Urinary bladder (tissue), 4 donors: ENCODE results near the gene NUDT4. TPM values are rescaled to one million over a fixed set of nuclear protein-coding genes. Genes with fewer than 3 reads are reported as not detected.

Source experiments
- DNase-seq: peaks from one replicate; pipeline ENCODE4 v3.0.0-alpha.2; 2015; ENCODE audit errors: extremely low spot score
- H3K27ac ChIP-seq: one replicate; pipeline ENCODE4 v1.5.1; 2013; ENCODE audit warnings: low read depth, mild to moderate bottlenecking, moderate library complexity
- H3K36me3 ChIP-seq: one replicate; pipeline ENCODE4 v1.6.1; 2013; ENCODE audit warnings: mild to moderate bottlenecking, moderate library complexity; ENCODE audit not compliant: insufficient read depth
- H3K4me1 ChIP-seq: one replicate; pipeline ENCODE4 v1.6.1; 2013; ENCODE audit warnings: mild to moderate bottlenecking, moderate library complexity; ENCODE audit not compliant: insufficient read depth
- H3K4me3 ChIP-seq: one replicate; pipeline ENCODE4 v1.5.1; 2013; ENCODE audit warnings: low read depth, low read length
- WGBS: extraction: QIAGEN DNeasy Blood & Tissue Kit; methylation state at CpG from one replicate; pipeline ENCODE4 v1.1.7; 2013; 5-methylcytosine and 5-hydroxymethylcytosine counted together
- polyA plus RNA-seq: library from polyadenylated mRNA; stranded (reverse); fragments of 200-250 nt; gene quantifications from one replicate; pipeline ENCODE4 v1.2.3, GENCODE V29; 2013
- total RNA-seq: library from RNA; depleted of rRNA; stranded (reverse); fragments of >200 nt; gene quantifications from one replicate; pipeline ENCODE4 v1.2.3, GENCODE V29; 2014
- donor health status: healthy with polysubstance abuse.
- donor health status: healthy.

Gene NUDT4
- 103 TPM for total RNA-seq
- polyA plus RNA-seq = 46.4 TPM

- no peaks in the 10 kb centered on the region for H3K36me3 ChIP-seq
- peak within 1 kb of the TSS; percentile 98 for H3K4me3 ChIP-seq
- 1% methylated on average over 63 of the region's 79 CpGs for WGBS
- no peaks in the 10 kb centered on the region for H3K4me1 ChIP-seq
- peak; percentile 88 for DNase-seq
- peak within 1 kb of the TSS; percentile 94 for H3K27ac ChIP-seq
Observed at GRCh38 chr12:93377252-93378195, at the start of gene NUDT4. Gene NUDT4, plus strand, starts transcription at chr12:93377925. Its CDS starts 398 bp downstream, at chr12:93378323.

GRCh38 chr12:93333054-93333453 is 44.7 kb upstream of the NUDT4 start:
- 92% methylated on average over 3 of the region's 3 CpGs for WGBS
- Histone ChIP-seq H3K4me3 (no peak overlapping the region), H3K27ac (no peak overlapping the region), H3K36me3 (no peaks in the 10 kb centered on the region), H3K4me1 (no peaks in the 10 kb centered on the region)
- DNase-seq = no peak

- no peak for DNase-seq
- Histone ChIP-seq H3K27ac (no peak overlapping the region), H3K4me3 (no peak overlapping the region), H3K4me1 (no peaks in the 10 kb centered on the region), H3K36me3 (no peaks in the 10 kb centered on the region)
- 97% methylated on average over 3 of the region's 3 CpGs for WGBS
Observed at GRCh38 chr12:93333828-93334227, 43.9 kb upstream of the NUDT4 start.

DNA sequence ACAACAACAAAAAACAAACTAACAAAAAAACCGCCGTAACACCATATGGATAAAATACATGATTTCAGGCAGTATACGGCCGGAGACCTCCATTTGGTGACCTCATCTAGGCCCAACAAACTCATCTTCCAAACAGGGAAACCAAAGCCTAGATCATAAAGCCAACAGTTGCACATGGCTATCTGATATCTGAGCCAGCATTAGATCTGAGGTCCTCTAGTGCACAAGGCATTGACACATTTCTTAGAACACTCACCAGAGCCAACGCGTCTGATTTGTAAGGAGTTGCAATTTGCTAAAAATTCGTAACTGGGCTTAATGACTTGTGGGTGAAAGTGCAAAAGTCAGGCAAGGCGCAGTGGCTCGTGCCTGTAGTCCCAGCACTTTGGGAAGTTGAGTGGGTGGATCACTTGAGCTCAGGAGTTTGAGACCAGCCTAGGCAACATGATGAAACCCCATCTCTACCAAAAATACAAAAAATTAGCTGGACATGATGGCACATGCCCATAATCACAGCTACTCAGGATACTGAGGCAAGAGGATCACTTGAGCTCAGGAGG is 42.0 kb upstream of the NUDT4 start:
- H3K36me3 ChIP-seq = no peaks in the 10 kb centered on the region
- DNase-seq = no peak
- H3K4me3 ChIP-seq = no peak overlapping the region
- H3K27ac ChIP-seq = no peak overlapping the region
- no peaks in the 10 kb centered on the region for H3K4me1 ChIP-seq
- 92% methylated on average over 9 of the region's 9 CpGs for WGBS

DNA sequence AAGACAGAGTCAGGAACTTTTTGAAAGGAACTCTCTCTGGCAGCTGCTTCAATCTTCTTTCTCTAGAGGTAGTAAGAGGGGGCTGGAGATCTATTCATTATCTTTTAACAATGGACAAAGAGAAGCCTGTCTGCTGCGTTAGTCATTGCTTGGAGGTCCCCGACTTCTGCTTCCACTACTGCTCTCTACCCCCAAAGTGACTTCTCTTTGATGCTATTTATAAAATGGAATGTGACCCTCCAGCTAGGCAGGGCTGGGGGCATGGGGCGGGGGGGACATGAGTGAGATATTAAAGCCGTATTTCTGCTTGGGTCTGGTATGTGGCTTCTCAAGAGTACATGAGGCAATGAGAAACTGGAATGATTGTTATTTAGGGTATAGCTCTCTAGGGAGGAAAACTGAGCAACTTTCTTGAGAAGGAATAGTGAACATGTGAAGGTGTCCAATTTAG is 41.4 kb upstream of the NUDT4 start:
- H3K27ac ChIP-seq = no peak overlapping the region
- H3K4me1 ChIP-seq = no peaks in the 10 kb centered on the region
- no peak for DNase-seq
- H3K36me3 ChIP-seq = no peaks in the 10 kb centered on the region
- WGBS = 43% methylated on average over 4 of the region's 4 CpGs
- no peak overlapping the region for H3K4me3 ChIP-seq

DNA sequence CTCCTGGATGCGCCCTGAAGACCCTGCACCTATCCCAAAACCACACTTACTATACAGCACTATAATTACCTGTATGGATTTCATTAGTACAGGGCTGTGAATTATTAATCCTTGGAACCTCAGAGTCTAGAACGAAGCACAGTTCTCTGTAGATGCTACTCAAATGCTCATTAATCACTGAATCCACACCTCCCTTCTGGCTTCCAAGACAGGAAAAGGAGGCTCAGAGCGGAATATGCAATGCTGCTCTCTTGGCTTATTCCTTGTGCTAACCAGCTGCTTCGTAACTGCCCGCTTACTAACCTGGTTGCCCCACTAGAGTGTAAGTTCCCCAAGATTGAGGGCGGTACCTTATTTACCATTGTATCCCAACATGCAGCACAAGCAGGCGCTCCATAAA is 39.1 kb upstream of the NUDT4 start:
- 97% methylated on average over 7 of the region's 7 CpGs for WGBS

DNA sequence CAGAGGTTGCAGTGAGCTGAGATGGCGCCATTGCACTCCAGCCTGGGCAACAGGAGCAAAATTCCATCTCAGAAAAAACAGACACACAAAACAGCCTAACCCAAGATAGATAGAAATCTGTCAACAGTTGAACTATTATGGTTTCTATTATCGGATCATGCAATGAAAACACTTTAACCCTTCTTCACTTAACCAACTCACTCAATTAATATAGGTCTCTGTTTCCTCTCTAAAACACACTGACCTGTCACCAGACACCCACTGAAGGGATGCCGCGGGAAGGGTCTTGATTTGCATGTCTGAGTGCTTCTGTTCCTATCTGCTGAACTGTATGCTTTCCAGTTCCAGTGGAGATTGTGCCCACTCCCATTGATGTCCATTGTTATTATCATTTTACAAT is 38.0 kb upstream of the NUDT4 start:
- no peak overlapping the region for H3K4me3 ChIP-seq
- H3K4me1 ChIP-seq = no peaks in the 10 kb centered on the region
- no peak overlapping the region for H3K27ac ChIP-seq
- WGBS = 76% methylated on average over 4 of the region's 4 CpGs
- H3K36me3 ChIP-seq = no peaks in the 10 kb centered on the region
- no peak for DNase-seq

More for the DNA sequence above, 39.1 kb upstream of the NUDT4 start:
- Histone ChIP-seq H3K27ac (no peak overlapping the region), H3K4me3 (no peak overlapping the region), H3K4me1 (no peaks in the 10 kb centered on the region), H3K36me3 (no peaks in the 10 kb centered on the region)
- DNase-seq = no peak

GRCh38 chr12:93341409-93342049 is 36.2 kb upstream of the NUDT4 start:
- WGBS = 41% methylated on average over 3 of the region's 3 CpGs
- Histone ChIP-seq H3K4me1 (no peaks in the 10 kb centered on the region), H3K36me3 (no peaks in the 10 kb centered on the region), H3K27ac (no peak overlapping the region), H3K4me3 (no peak overlapping the region)
- DNase-seq = no peak

- H3K4me1 ChIP-seq = no peaks in the 10 kb centered on the region
- 65% methylated on average over 8 of the region's 8 CpGs for WGBS
- DNase-seq = no peak
- H3K27ac ChIP-seq = no peak overlapping the region
- H3K4me3 ChIP-seq = no peak overlapping the region
- no peaks in the 10 kb centered on the region for H3K36me3 ChIP-seq
Observed at GRCh38 chr12:93347054-93347785, 30.5 kb upstream of the NUDT4 start.

DNA sequence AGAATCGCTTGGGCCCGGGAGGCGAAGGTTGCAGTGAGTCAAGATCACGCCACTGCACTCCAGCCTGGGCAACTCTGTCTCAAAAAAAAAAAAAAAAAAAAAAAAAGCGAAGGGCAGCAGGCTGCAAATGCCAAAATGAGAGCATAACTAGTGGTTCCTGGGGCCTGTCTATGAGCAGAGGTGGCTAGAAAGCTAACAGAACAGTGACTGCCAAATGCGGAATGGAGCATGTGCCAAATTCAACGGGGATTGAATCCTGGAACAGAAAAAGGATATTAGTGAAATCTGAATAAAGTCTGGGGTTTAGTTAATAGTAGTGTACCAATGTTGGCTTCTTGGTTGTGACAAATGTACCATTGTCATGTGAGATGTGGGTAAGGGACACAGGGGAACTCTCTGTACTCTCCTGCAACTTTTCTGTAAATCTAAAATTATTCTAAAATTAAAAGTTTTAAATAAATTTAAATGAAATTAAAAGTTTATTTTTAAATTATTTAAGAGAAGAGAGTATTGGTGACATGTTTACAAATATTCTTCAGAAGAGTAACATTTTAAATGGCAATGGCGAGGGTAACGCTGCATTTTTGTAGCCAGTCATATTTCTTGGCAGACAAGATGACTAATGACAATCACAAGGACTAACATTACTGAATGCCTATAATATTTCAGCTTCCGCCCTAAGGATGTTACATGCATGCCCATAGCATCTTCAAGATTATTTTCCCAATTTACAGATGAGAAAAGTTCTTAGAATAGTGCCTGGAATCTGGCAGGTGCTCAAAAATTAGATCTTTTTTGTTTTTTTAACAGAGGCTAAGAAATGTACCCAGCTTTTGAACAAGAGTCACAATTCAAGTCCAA is 28.9 kb upstream of the NUDT4 start:
- 84% methylated on average over 10 of the region's 10 CpGs for WGBS
- Histone ChIP-seq H3K36me3 (no peaks in the 10 kb centered on the region), H3K27ac (no peak overlapping the region), H3K4me1 (no peaks in the 10 kb centered on the region), H3K4me3 (no peak overlapping the region)
- DNase-seq = no peak

GRCh38 chr12:93351726-93352125 is 26.0 kb upstream of the NUDT4 start:
- Histone ChIP-seq H3K4me3 (no peak overlapping the region), H3K36me3 (no peaks in the 10 kb centered on the region), H3K4me1 (no peaks in the 10 kb centered on the region), H3K27ac (no peak overlapping the region)
- no peak for DNase-seq
- WGBS = 100% methylated on average over 1 of the region's 1 CpG

DNA sequence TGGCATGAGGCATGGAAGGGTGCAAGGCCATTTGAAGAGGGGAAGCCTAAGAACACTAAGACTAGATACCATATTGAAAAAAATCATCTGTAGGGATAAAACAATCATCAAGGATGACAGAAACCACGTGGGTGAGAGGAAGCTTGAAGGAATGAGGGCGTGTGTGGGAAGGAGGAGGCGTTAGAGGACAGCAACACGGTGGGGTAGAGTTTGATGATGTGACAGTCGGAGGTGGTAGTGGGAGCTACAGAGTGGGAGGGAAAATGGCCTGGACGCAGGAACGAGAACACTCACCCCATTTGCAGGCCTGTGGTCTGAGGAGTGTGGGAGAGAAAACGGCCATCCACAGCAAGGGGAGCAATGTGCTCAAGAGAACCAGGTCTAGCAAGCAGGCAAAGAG is 25.4 kb upstream of the NUDT4 start:
- no peak for DNase-seq

More for the DNA sequence above, 25.4 kb upstream of the NUDT4 start:
- Histone ChIP-seq H3K36me3 (no peaks in the 10 kb centered on the region), H3K4me3 (no peak overlapping the region), H3K27ac (no peak overlapping the region), H3K4me1 (no peaks in the 10 kb centered on the region)
- 77% methylated on average over 8 of the region's 8 CpGs for WGBS
